HepG2 (cell line): ENCODE results near the gene DOCK10. TPM values are rescaled to one million over a fixed set of nuclear protein-coding genes. Genes with fewer than 3 reads are reported as not detected.

Experiments
- ATAC-seq: fragments of 200-7000 bp; cut with Tn5 transposase; 3 replicates; pipeline ENCODE4 v1.9.1; 2020; ENCODE audit warnings: mild to moderate bottlenecking, moderate library complexity
- BruUV-seq: library from RNA; stranded (reverse); fragments of 400-500 nt; replicated peaks from 2 replicates; lab custom pipeline; 2021; lab: Mats Ljungman, UMichigan
- CTCF ChIA-PET: fragments of 300-600 bp; formaldehyde crosslinking; extraction: SDS; loops from one replicate; lab custom pipeline; 2021; ENCODE audit warnings: low total read pairs, inconsistent platforms, low intra/inter-chr PET ratio; lab: Yijun Ruan, JAX
- POLR2A ChIA-PET: fragments of 350-600 bp; sonication (Branson Sonifier 250); formaldehyde crosslinking; loops from one replicate; lab custom pipeline; 2020; ENCODE audit warnings: antibody characterized with exemption, inconsistent platforms; lab: Yijun Ruan, JAX
- DNase-seq: peaks from one replicate; pipeline ENCODE4 v3.0.0-alpha.2; 2015; ENCODE audit warnings: low spot score
- FAIRE-seq: peaks from 3 replicates; lab custom pipeline; 2011; peaks lifted over from hg19 to GRCh38; lab: Jason Lieb, UNC
- H2AFZ ChIP-seq: one replicate; pipeline ENCODE4 v1.6.1; 2011; ENCODE audit warnings: low read length, inconsistent platforms
- H3K27ac ChIP-seq: fragments of 300-600 bp; 3 replicates; pipeline ENCODE4 v1.8.0; 2011; ENCODE audit warnings: mixed run types, mild to moderate bottlenecking, mixed read lengths, low read length, inconsistent platforms; ENCODE audit not compliant: insufficient read depth; ENCODE audit errors: extremely low read length
- H3K27me3 ChIP-seq, 2 experiments: fragments of 200-600 bp in 1 of 2; 2 replicates in 1 of 2; 3 replicates in 1 of 2; pipeline versions ENCODE4 v1.6.0 to v1.8.0; 2011; ENCODE audit warnings: low read length in 2 of 2, mild to moderate bottlenecking in 2 of 2, moderate library complexity in 2 of 2, inconsistent platforms in 1 of 2; ENCODE audit not compliant: insufficient read depth in 2 of 2, control insufficient read depth in 1 of 2
- H3K36me3 ChIP-seq, 2 experiments: fragments of 200-600 bp in 1 of 2; replicated peaks in 1 of 2; 2 replicates in 1 of 2; 3 replicates in 1 of 2; pipeline versions ENCODE4 v1.5.1 to v1.8.0; 2011; ENCODE audit warnings: low read length in 2 of 2, inconsistent platforms in 1 of 2; ENCODE audit not compliant: insufficient read depth in 2 of 2, control insufficient read depth in 1 of 2
- H3K4me1 ChIP-seq: 2 replicates; pipeline ENCODE4 v1.5.1; 2012; ENCODE audit warnings: low read length, inconsistent platforms; ENCODE audit not compliant: insufficient read depth
- H3K4me2 ChIP-seq: 2 replicates; pipeline ENCODE4 v1.6.0; 2011; ENCODE audit warnings: low read depth, low read length, inconsistent platforms
- H3K4me3 ChIP-seq, 3 experiments: fragments of 200-600 bp in 1 of 3; sonication (generic), shearing (Covaris generic) in 1 of 3; replicated peaks in 1 of 3; 2 replicates each; pipeline ENCODE4 v1.5.1; 2011 to 2016; ENCODE audit warnings: low read length in 3 of 3, inconsistent platforms in 2 of 3, low read depth in 2 of 3, mild to moderate bottlenecking in 2 of 3, control low read depth in 1 of 3, mixed read lengths in 1 of 3; ENCODE audit not compliant: insufficient read depth in 1 of 3
- H3K79me2 ChIP-seq: one replicate; pipeline ENCODE4 v1.6.1; 2011; ENCODE audit warnings: low read length, inconsistent platforms; ENCODE audit not compliant: insufficient read depth
- H3K9ac ChIP-seq: 2 replicates; pipeline ENCODE4 v1.6.0; 2011; ENCODE audit warnings: mild to moderate bottlenecking, low read depth, low read length, inconsistent platforms; ENCODE audit not compliant: insufficient read depth
- H3K9me3 ChIP-seq: 2 replicates; pipeline ENCODE4 v1.5.1; 2012; ENCODE audit warnings: mild to moderate bottlenecking, low read length
- H4K20me1 ChIP-seq: 2 replicates; pipeline ENCODE4 v1.6.0; 2011; ENCODE audit warnings: inconsistent platforms, mild to moderate bottlenecking, low read length, moderate library complexity; ENCODE audit not compliant: insufficient read depth
- ATM ChIP-seq: fragments of 450-650 bp; IDR thresholded peaks from 2 replicates; pipeline ENCODE4 v1.7.1; 2017; ENCODE audit warnings: mild to moderate bottlenecking, borderline replicate concordance
- FOXA1 ChIP-seq, 2 experiments: fragments of 450-650 bp in 1 of 2; sonication (generic) in 1 of 2; formaldehyde crosslinking in 1 of 2; IDR thresholded peaks; 2 replicates each; pipeline versions ENCODE4 v1.4.0 to v1.6.1; 2016 to 2020; ENCODE audit warnings: missing genetic modification reagents in 1 of 2
- MEIS2 ChIP-seq: sonication (generic); formaldehyde crosslinking; IDR thresholded peaks from 2 replicates; pipeline ENCODE4 v1.9.0; 2021; ENCODE audit warnings: mild to moderate bottlenecking, missing genetic modification reagents
- ZBTB7B ChIP-seq: sonication (generic); formaldehyde crosslinking; IDR thresholded peaks from 2 replicates; pipeline ENCODE4 v1.4.0; 2020; ENCODE audit warnings: missing genetic modification reagents
- ZC3H13 ChIP-seq: sonication (generic); formaldehyde crosslinking; IDR thresholded peaks from 2 replicates; pipeline ENCODE4 v1.8.1; 2023; ENCODE audit warnings: mild to moderate bottlenecking, missing genetic modification reagents, moderate library complexity
- ZNF143 ChIP-seq: sonication (generic); formaldehyde crosslinking; IDR thresholded peaks from 2 replicates; pipeline ENCODE4 v1.4.0; 2020; ENCODE audit warnings: missing genetic modification reagents
- ZNF263 ChIP-seq: sonication (generic); formaldehyde crosslinking; IDR thresholded peaks from 2 replicates; pipeline ENCODE4 v1.4.0; 2020; ENCODE audit warnings: missing genetic modification reagents
- ZNF557 ChIP-seq: sonication (generic); formaldehyde crosslinking; IDR thresholded peaks from 2 replicates; pipeline ENCODE4 v1.4.0; 2020; ENCODE audit warnings: missing genetic modification reagents
- ZNF773 ChIP-seq: sonication (generic); formaldehyde crosslinking; IDR thresholded peaks from 2 replicates; pipeline ENCODE4 v1.4.0; 2020; ENCODE audit warnings: missing genetic modification reagents, borderline replicate concordance
- WGBS: methylation state at CpG from one replicate; pipeline ENCODE4 v1.1.6; 2017; ENCODE audit warnings: low lambda C conversion rate; 5-methylcytosine and 5-hydroxymethylcytosine counted together
- in situ Hi-C: cut with HindIII; loops from 2 replicates; pipeline ENCODE4 v1.10.0; 2017; ENCODE audit warnings: low pct_unique_long_range_greater_than_20kb; ENCODE audit not compliant: extremely low pct_ligation_motif_present
- intact Hi-C: fragments of 100-400 bp; cut with micrococcal nuclease; formaldehyde crosslinking; loops from one replicate; pipeline ENCODE4 v1.10.0; 2022; ENCODE audit not compliant: unreplicated experiment
- polyA plus RNA-seq, 8 experiments: library from polyadenylated mRNA; depleted of rRNA in 3 of 8; stranded (reverse) in 7 of 8; unstranded in 1 of 8; fragments of >200 nt; fragmentation: Illumina TruSeq in 4 of 8; extraction: Trizol in 4 of 8; gene quantifications; 2 replicates each; pipeline versions ENCODE4 v1.2.1 to v1.2.3, GENCODE V29; 2011 to 2016; ENCODE audit warnings: low read depth in 4 of 8, missing spikeins in 1 of 8, mixed read lengths in 1 of 8; ENCODE audit not compliant: insufficient read depth in 1 of 8
- total RNA-seq, 5 experiments: library from RNA; depleted of rRNA; stranded (reverse); fragments of >200 nt; fragmentation: Illumina TruSeq; extraction: Trizol; gene quantifications; 2 replicates each; pipeline ENCODE4 v1.2.3, GENCODE V29; 2016; ENCODE audit warnings: low read depth in 1 of 5
- TF ChIP-seq, protein P1 (sequence below): sonication (generic); formaldehyde crosslinking; IDR thresholded peaks from 2 replicates; pipeline ENCODE4 v1.4.0; 2020; ENCODE audit warnings: missing genetic modification reagents

DOCK10 gene
- total and polyA plus RNA-seq, 2 of the 13 experiments (the other 11 are each of a cell fraction or from before 2014, with no cell fraction given) = not detected

GRCh38 chr2:224851811-224852210, 190.5 kb downstream of the DOCK10 start:
- ChIA-PET CTCF (no interaction called here), POLR2A (no interaction called here)
- intact Hi-C loops = no loop called here
- no peaks in the 10 kb centered on the region for H3K4me1 ChIP-seq
- WGBS = 20% methylated on average over 12 of the region's 12 CpGs
- ATAC-seq (no peak), FAIRE-seq (no peak), DNase-seq (no peak)
- no peaks in the 10 kb centered on the region for H4K20me1 ChIP-seq
- no peak overlapping the region for H2AFZ ChIP-seq
- BruUV-seq = no TSS peak
- H3K79me2 ChIP-seq = no peaks in the 10 kb centered on the region
- no peak overlapping the region for H3K27ac ChIP-seq
- peaks cover 0 to 23% of the 10 kb centered on the region in 2 experiments; a peak in 2 of 5 replicates for H3K27me3 ChIP-seq
- H3K36me3 ChIP-seq = no peaks in the 10 kb centered on the region
- H3K4me3 ChIP-seq = no peak overlapping the region
- in situ Hi-C loops = no loop called here
- no peak overlapping the region for H3K9ac ChIP-seq
- no peak overlapping the region for H3K4me2 ChIP-seq
- no peaks in the 10 kb centered on the region for H3K9me3 ChIP-seq
- TF ChIP-seq ZNF773 (CRISPR knock-in tag) = no peak
- no peak for TF ChIP-seq ZNF557 (CRISPR knock-in tag)
- TF ChIP-seq, protein P1, sequence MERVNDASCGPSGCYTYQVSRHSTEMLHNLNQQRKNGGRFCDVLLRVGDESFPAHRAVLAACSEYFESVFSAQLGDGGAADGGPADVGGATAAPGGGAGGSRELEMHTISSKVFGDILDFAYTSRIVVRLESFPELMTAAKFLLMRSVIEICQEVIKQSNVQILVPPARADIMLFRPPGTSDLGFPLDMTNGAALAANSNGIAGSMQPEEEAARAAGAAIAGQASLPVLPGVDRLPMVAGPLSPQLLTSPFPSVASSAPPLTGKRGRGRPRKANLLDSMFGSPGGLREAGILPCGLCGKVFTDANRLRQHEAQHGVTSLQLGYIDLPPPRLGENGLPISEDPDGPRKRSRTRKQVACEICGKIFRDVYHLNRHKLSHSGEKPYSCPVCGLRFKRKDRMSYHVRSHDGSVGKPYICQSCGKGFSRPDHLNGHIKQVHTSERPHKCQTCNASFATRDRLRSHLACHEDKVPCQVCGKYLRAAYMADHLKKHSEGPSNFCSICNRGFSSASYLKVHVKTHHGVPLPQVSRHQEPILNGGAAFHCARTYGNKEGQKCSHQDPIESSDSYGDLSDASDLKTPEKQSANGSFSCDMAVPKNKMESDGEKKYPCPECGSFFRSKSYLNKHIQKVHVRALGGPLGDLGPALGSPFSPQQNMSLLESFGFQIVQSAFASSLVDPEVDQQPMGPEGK (CRISPR knock-in tag) = no peak
- no peak for TF ChIP-seq ZBTB7B (CRISPR knock-in tag)
- no peak for TF ChIP-seq FOXA1 (IDR thresholded peaks at IDR 0.05)
- TF ChIP-seq FOXA1 (CRISPR knock-in tag; IDR thresholded peaks at IDR 0.05) = no peak
- no peak for TF ChIP-seq ZNF143 (CRISPR knock-in tag)
- no peak for TF ChIP-seq ATM
- TF ChIP-seq ZC3H13 (CRISPR knock-in tag) = no peak
- TF ChIP-seq ZNF263 (CRISPR knock-in tag) = no peak
- TF ChIP-seq MEIS2 (CRISPR knock-in tag) = no peak
